ENCODE data around the gene PJA1.

PJA1 gene

GRCh38 chrX:69185141-69185540 lies 19.9 kb upstream of the PJA1 start:
- DNase-seq (ENCODE audit: low spot score), result no peak
- no peak for TF ChIP-seq CTCF (IDR thresholded peaks at IDR 0.05; ENCODE audit: extremely low read depth, missing control alignments)

DNA sequence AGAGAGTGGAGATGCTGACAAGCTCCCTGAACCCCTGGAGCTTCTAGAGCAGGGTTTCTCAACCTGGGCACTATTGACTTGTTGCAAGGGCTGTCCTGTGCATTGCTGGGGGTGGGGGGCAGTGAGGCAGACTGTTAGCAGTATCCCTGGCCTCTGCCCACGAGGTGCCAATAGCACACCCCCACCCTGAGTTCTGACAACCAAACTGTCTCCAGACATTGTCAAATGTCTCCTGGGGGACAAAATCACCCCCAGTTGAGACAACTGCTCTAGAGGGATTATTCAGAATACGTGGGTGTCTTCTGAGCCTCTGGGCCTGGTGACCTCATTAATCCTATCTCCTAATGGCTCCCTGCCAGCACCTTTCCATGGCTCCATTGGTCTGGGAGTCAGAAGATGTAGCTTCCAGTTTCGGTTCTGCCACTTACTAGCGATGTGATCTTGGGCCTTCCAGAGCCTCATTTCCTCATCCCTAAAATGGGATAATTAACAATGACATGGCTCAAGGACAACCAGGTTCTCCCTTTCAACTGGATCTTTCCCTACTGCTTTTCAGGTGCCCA lies 17.6 kb upstream of the PJA1 start:
- no peak for TF ChIP-seq CTCF (IDR thresholded peaks at IDR 0.05; ENCODE audit: extremely low read depth, missing control alignments)
- no peak for DNase-seq (ENCODE audit: low spot score)

DNA sequence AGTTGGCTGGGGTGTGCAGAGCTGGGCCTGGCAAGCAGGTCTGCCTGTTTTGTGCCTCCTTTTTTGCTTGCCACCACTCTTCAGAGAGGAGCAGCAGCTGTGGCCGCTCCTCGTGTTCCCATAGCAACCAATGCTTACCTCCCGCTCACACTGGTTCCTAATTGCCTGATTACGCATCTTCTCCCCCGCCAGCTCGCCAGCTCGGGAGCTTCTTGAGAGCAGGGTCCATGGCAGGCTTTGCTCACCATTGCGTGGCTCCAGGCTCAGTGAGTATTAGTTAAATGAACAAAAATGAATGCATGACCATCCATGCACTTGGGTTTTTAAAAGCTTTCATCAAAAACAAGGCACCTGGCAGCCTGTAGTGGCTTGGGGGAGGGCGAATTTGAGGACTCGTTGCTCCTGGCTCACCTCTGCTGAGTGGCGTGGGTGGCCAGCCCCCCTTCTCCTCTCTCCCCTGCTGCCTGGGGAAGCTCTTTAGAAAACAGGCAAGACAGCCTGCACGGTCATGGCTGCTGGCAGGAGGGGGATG lies 14.2 kb upstream of the PJA1 start:
- TF ChIP-seq CTCF (IDR thresholded peaks at IDR 0.05; ENCODE audit: extremely low read depth, missing control alignments), result no peak
- DNase-seq (ENCODE audit: low spot score), result no peak

GRCh38 chrX:69178592-69178991 lies 13.3 kb upstream of the PJA1 start:
- DNase-seq (ENCODE audit: low spot score), result no peak
- TF ChIP-seq CTCF (IDR thresholded peaks at IDR 0.05; ENCODE audit: extremely low read depth, missing control alignments), result no peak

DNA sequence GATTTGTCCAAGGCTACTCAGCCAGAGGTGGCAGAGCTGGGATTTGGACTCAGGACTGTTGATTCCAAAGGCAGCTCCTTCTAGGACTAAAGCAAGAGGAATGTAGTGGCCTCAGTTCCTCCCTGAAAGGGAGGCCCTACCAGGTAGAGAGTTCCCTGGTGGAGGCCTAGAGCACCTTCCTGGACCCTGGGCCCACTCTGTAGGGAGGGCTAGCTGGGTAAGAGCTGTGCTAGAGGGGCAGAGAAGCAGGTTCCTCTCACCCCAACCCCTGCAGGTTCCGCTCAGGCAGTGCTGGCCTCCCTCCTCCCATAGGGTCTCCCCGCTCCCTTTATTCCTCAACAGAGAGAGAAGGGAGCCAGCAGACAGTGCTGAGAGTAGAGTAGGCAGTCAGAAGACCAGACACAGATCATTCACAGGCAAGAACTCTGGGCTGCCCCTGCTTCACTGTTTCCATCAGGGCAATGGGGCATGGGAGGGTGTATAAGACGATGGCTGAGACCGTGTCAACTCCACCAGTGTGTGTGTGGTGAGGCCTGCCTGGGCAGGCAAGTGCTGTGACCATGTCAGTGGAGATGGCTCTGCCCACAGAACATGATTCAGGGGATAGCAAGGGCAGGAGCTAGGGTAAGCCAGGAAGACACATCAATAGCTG lies 12.4 kb upstream of the PJA1 start:
- no peak for DNase-seq (ENCODE audit: low spot score)
- no peak for TF ChIP-seq CTCF (IDR thresholded peaks at IDR 0.05; ENCODE audit: extremely low read depth, missing control alignments)

- no peak for DNase-seq (ENCODE audit: low spot score)
- no peak for TF ChIP-seq CTCF (IDR thresholded peaks at IDR 0.05; ENCODE audit: extremely low read depth, missing control alignments)
Observed at GRCh38 chrX:69176053-69176452, 10.8 kb upstream of the PJA1 start.

DNA sequence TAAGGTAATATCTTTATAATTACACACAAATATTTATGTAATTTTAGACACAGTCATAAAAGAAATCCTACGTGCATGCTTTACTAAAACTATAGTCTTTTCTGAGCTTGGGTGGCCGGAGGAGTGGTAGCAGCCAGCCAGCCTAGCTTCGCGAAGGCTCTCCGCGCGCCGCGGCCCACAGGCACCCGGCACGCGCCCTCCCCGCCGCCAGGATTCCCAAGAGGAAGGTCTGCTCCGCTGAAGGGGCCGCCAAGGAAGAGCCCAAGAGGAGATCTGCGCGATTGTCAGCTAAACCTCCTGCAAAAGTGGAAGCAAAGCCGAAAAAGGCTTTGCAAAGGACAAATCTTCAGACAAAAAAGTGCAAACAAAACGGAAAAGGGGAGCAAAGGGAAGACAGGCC lies 8.7 kb upstream of the PJA1 start:
- DNase-seq (ENCODE audit: low spot score), result no peak
- TF ChIP-seq CTCF (IDR thresholded peaks at IDR 0.05; ENCODE audit: extremely low read depth, missing control alignments), result no peak
